ENCODE results near the gene GPC1.

GPC1 gene

GRCh38 chr2:240472078-240472790 is 36.8 kb downstream of the GPC1 start (continued):
- TF ChIP-seq ZNF70 (CRISPR knock-in tag; IDR thresholded peaks at IDR 0.05) (no peak), PPARA (CRISPR knock-in tag; IDR thresholded peaks at IDR 0.05; ENCODE audit: borderline replicate concordance) (no peak), ZFP30 (CRISPR knock-in tag; IDR thresholded peaks at IDR 0.05) (no peak), BACH2 (CRISPR knock-in tag; IDR thresholded peaks at IDR 0.05; ENCODE audit: borderline replicate concordance) (no peak), POU6F1 (CRISPR knock-in tag; IDR thresholded peaks at IDR 0.05; ENCODE audit: borderline replicate concordance, low read depth) (no peak), RARB (CRISPR knock-in tag; IDR thresholded peaks at IDR 0.05) (no peak), OSR1 (CRISPR knock-in tag; IDR thresholded peaks at IDR 0.05) (no peak), CSDC2 (CRISPR knock-in tag; IDR thresholded peaks at IDR 0.05) (no peak), PATZ1 (CRISPR knock-in tag; IDR thresholded peaks at IDR 0.05; ENCODE audit: borderline replicate concordance) (no peak), ZFP3 (CRISPR knock-in tag; IDR thresholded peaks at IDR 0.05) (no peak), SNAI2 (CRISPR knock-in tag; IDR thresholded peaks at IDR 0.05) (no peak), TOX (CRISPR knock-in tag; IDR thresholded peaks at IDR 0.05; ENCODE audit: borderline replicate concordance) (no peak)

GRCh38 chr2:240473211-240473610 is 37.7 kb downstream of the GPC1 start:
- TF ChIP-seq GLIS3 (CRISPR knock-in tag; IDR thresholded peaks at IDR 0.05): no peak
- TF ChIP-seq ZNF70 (CRISPR knock-in tag; IDR thresholded peaks at IDR 0.05): no peak
- TF ChIP-seq ZC3H10 (CRISPR knock-in tag; IDR thresholded peaks at IDR 0.05): no peak
- no peak for TF ChIP-seq RARB (CRISPR knock-in tag; IDR thresholded peaks at IDR 0.05)
- no peak for TF ChIP-seq ISL1 (CRISPR knock-in tag; IDR thresholded peaks at IDR 0.05)
- peak; percentile 93 for TF ChIP-seq ZFP30 (CRISPR knock-in tag; IDR thresholded peaks at IDR 0.05)
- no peak for TF ChIP-seq POU6F1 (CRISPR knock-in tag; IDR thresholded peaks at IDR 0.05; ENCODE audit: borderline replicate concordance, low read depth)
- no peak for TF ChIP-seq SNAI2 (CRISPR knock-in tag; IDR thresholded peaks at IDR 0.05)
- ATAC-seq: no peak

GRCh38 chr2:240477916-240478315 is 42.5 kb downstream of the GPC1 start:
- ATAC-seq: no peak
- no peak for TF ChIP-seq ESRRG (CRISPR knock-in tag; IDR thresholded peaks at IDR 0.05)
- no peak for TF ChIP-seq OSR1 (CRISPR knock-in tag; IDR thresholded peaks at IDR 0.05)
- no peak for TF ChIP-seq TSHZ2 (CRISPR knock-in tag; IDR thresholded peaks at IDR 0.05)
- TF ChIP-seq RARB (CRISPR knock-in tag; IDR thresholded peaks at IDR 0.05): no peak
- TF ChIP-seq GLIS3 (CRISPR knock-in tag; IDR thresholded peaks at IDR 0.05): no peak
- TF ChIP-seq CSDC2 (CRISPR knock-in tag; IDR thresholded peaks at IDR 0.05): no peak
- no peak for TF ChIP-seq TCF4 (CRISPR knock-in tag; IDR thresholded peaks at IDR 0.05; ENCODE audit: borderline replicate concordance)
- TF ChIP-seq TOX (CRISPR knock-in tag; IDR thresholded peaks at IDR 0.05; ENCODE audit: borderline replicate concordance): no peak
- no peak for TF ChIP-seq ZNF70 (CRISPR knock-in tag; IDR thresholded peaks at IDR 0.05)
- TF ChIP-seq ZFP30 (CRISPR knock-in tag; IDR thresholded peaks at IDR 0.05): no peak
- no peak for TF ChIP-seq POU6F1 (CRISPR knock-in tag; IDR thresholded peaks at IDR 0.05; ENCODE audit: borderline replicate concordance, low read depth)
- no peak for TF ChIP-seq CREB5 (CRISPR knock-in tag; IDR thresholded peaks at IDR 0.05; ENCODE audit: low read depth)
- TF ChIP-seq ISL1 (CRISPR knock-in tag; IDR thresholded peaks at IDR 0.05): no peak
- TF ChIP-seq BACH2 (CRISPR knock-in tag; IDR thresholded peaks at IDR 0.05; ENCODE audit: borderline replicate concordance): no peak
- no peak for TF ChIP-seq ZNF565 (CRISPR knock-in tag; conservative IDR thresholded peaks at IDR 0.05; ENCODE audit: low read depth)
- no peak for TF ChIP-seq ARNTL (CRISPR knock-in tag; IDR thresholded peaks at IDR 0.05; ENCODE audit: borderline replicate concordance, low read depth)
